ENCODE results near the gene SGCA.

The SGCA gene

DNA sequence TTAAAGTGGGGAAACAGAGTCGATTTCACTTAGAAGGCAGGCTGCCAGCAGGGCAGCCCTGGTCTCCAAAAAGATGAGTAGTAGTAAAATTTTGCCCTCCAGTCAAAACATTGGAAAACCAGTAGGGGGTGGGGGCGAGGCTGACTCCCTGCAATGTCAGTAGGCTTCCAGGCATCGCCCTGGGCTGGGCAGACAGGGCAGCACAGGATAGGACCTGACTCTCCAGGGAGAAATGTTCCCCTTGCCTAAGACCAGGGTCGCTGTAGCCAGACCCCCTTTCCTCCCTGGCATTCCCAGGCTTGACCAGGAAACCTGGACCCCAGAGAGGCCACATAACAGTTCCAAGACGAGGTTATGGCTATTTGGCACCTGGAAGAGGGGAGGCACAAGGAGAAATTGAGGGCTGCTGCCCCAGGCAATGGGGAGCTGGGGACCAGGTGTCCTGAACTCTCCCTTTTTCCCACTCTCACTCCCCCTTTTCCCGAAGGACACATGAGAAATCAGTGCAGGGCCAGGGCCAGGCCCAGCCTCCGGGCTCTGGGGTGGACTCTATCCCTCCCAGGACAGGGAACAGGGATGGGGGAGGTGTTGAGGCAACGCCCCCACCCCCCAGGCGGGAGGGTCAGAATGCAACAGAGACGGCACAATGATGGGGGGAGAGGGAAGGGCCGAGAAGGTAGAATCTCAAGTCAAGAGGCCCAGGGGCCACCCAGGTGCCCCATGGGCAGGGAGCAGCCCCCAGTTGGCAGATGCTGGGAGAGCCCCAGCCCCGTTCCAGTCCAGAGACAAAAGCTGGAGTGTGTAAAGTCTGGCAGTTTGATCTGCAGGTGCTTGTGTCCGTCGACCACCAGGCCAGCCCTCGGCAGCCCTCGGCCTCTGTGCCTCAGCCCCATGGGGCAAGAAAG is 31.3 kb upstream of the SGCA start:
- no peak for DNase-seq

DNA sequence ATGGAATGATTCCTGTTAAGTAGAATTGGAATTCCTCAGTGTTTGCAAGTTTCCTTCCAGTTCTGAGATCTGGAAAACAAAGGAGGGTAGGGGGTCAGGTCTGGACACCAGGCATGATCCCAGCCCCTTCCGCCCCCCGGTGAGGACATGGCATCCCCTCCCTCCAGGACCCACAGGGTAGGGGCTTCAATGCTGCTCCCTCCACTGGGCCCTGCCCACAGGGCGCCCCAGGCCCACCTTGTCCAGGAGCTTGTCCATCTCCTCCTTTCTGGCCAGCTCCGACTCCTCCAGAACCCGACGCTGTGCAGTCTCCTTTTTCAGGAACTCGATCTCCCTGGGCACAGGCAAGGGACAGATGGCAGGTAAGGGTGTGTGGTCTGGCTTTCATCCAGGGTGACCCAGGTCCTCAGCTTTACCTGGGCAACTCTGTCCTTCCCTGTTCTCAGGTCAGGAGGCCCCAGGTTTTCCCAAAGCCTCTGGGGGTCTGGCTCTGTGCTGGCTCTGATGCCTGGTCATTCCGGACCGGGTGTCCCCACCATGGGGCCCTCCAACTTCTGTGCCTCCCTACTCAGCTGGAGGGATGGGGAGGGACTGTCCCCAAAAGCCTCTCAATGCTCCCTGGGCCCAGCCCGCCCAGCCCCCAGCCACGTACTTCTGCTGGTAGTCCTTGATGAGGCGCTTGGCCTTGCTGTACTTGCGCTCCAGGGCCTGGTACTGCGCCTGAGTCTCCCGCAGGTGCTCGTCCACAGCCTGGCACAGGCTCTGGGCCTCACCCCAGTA is 30.3 kb upstream of the SGCA start:
- no peak for DNase-seq

DNA sequence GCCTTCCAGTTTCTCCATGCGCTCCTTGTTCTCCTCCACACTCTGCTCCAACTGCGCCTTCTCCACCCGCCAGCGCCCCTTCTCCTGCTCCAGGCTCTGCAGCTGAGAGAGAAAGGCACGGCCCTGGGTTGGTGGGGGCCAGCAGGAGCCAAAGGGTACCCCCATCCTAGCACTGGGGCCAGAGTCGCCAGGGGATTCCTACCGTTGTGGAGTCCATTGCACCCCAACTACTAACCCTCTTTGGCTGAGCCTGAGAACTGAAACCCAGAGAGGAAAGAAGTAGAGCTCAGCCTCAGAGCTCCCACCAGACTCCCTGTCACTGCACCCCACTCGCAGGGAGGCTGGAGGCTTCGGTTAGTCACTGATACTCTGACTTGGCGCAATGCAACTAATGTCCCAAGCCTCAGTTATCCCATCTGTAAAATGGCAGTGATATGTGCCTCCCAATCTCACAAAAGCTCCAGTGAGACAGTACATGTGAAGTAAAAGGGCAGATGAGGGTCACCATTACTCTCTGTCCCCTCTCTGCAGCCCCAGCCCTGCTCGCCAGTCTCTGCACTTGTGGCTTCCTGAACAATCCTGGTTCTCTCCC is 29.6 kb upstream of the SGCA start:
- no peak for DNase-seq

GRCh38 chr17:50137042-50137441 is 28.8 kb upstream of the SGCA start:
- DNase-seq: no peak

GRCh38 chr17:50139185-50139783 is 26.5 kb upstream of the SGCA start:
- no peak for DNase-seq

DNA sequence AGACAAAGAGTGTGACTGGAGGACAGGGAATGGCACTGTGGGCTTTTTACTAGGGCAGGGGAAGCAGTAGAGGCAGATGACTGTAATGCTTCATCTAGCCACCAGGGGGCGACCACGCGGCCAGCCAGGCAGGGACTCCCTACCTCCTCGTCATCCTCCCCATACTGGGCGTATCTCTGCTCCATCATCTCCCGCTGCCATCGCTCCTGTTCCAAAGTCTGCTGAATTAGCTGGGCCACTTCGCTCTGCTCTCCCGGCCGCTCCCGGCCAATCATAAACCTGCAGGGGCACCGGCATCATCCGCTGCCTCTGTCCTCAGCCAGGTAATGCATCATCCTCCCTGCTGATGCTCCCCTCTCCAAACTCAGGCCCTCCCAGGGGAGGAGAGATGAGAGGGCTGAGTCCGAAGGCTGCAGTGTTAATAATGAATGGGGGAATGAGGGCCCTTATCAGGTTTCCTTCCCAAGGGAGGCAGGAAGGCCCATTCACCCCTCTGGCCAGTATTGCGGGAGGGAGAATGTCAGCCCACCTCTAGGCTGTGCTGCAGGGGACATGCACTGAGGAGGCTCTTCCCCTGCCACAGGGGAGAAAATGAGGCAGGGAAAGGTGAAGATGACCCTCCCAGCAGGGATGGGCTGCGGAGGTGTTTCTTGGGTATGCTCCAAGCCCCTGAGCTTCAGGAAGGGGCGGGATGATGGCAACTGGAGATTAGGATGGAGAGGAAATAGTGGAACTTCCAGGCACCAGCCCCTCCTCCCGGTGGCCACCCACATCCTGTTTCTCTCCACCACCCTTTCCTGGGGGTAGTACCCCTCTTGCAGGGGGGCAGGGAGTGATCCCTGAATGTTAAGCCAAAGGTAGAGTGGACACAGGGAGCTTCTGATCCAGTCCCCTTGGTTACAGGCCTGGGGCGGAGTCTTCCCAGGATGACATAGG is 25.6 kb upstream of the SGCA start:
- peak; percentile 85 for DNase-seq

GRCh38 chr17:50141026-50141744 is 24.6 kb upstream of the SGCA start:
- DNase-seq: no peak

DNA sequence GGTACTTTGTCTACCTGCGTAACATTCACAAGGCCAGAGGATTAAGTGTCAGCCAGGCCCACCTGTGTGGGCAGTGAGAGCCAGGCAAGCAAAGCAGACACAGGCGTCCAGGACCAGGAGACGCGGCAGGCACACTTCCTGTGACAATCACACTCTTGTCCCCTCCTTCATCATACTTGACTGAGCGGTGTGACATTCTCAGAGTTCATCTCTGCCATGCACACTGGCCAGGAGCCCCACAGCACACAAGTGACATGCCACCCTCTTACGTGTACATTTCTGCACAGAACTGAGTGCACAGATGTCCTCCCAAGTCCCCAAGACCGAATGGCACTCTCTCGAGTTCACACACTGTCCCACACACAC is 24.1 kb upstream of the SGCA start:
- no peak for DNase-seq

- no peak for DNase-seq
Observed at GRCh38 chr17:50143461-50144176, 22.2 kb upstream of the SGCA start.

DNA sequence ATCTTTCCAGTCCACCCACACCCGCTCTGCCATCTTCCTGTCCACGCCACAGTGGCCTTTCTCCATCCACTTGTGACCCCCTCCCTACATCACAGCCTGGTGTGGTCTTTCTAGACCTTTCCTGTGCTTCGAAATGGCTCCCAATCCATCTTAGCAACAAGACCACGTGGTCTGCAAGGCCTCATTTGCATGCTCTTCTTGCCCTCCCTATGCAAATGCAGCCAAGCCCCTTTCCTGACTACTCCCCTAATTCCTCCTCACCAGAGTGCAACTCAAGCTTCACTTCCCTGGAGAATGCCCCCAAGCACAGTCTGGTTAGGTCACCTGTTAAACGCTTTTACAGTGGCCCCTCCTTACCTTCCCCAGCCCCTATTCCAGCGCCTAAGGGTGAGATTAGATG is 21.4 kb upstream of the SGCA start:
- no peak for DNase-seq

GRCh38 chr17:50144845-50145531 is 20.8 kb upstream of the SGCA start:
- DNase-seq: no peak

GRCh38 chr17:50145532-50146229 is 20.1 kb upstream of the SGCA start:
- DNase-seq: no peak

DNA sequence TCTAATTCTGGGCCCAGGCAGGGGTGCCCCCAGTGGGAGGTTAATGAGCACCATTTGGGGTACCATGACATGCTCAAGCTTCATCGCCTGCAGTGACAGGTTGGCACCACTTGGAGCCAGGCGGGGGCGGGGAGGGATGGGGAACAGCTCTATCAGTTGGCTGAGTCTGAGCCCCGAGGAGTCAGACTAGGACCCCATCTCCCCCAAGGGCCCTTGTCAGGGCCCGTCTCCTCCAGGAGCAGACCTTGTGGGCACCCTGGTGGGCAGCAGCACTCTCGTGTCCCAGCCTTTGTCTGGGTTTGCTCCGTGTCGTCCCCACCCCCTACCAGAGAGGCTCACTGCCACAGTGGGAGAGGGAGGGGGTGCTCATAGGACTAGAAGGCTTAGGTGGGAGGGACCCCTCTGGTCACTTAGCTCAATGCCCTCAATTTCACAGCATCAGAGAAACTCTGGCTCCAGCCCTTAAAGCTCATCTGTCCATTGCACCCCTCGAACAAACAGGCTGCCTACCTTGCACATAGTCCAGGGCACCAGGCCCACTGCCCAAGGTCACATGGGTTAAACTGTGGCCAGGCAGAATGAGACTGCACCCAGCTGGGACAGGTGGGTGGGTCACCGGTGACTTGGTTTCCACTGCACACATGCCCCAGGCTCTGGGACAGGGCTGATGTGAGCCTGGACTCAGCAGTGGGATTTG is 19.4 kb upstream of the SGCA start:
- no peak for DNase-seq

DNA sequence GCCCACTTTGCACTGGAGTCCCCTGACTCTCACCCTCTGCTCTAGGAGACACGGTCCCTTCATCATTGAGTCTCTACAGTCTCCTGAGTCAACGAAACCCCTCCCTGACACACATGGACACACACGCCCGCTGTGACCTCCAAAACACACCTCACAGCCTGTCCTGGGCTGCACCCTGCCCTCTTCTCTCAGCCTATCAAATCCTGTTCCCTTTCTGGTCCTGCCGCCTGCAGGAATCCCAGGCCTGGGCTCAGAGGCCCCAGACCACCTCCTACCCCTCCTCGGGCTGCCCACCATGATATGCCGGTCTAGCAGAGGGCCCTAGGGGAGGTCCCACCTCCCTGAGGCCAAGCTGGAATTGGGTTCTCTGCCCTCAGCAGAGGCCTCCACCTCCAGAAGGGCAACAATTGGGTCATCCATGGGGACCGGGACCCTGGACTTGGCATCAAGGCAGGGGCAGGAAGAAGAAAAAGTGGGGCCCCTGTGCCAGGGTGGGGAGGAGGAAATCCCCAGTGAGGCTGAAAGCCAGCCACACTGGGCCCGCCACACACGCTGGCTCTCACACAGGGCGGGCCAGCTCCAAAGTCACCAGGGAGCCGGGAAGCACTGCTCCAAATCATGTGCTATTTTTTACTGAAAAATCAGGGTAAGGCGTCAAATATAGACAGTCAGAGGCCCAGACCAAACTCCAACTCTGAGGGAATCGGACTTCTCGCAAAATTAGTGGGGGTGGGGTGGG is 18.7 kb upstream of the SGCA start:
- no peak for DNase-seq

- DNase-seq: no peak
Observed at GRCh38 chr17:50147841-50148225, 18.0 kb upstream of the SGCA start.

DNA sequence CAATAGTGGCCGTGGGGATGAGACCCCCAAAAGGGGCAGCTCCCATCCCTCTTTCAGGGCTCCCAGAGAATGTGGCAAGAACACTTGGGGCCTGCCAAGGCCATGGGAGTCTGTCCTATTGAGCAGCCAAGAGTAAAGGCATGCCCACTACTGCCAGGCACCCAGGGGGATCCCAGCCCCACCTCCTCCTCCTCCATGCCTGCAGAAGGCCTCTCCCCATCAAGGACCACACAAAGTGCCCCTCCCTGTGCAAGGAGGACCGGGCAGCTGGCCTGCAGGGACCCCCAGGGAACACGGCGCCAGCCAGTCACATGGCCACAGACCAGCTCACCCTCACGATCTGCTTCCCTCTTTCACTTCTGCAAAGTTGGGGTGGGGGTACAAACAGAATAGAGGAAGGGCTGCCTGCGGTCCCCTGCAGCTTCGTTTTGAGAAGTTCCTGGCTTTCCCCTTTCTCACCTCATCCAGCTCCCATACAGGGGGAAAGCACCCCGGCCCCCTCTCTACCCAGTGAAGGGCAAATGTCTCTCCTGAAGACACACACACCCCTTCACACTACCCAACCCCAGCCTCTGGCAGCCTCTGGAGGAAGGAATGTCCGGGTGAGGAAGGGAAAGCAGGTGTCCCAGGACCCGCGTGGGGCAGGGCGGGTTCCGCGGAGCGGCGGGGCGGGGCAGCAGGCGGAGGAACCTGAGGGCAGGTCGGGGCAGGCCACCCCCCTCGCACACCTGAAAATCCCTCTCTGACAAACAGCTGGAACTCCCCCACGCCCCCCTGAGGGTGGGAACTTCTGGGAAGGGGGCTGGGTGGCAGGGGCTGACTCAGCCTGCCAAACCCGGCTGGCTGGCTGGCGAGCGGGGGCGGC is 17.3 kb upstream of the SGCA start:
- DNase-seq: peak; percentile 84

- no peak for DNase-seq
Observed at GRCh38 chr17:50149091-50149416, 16.8 kb upstream of the SGCA start.
